Endothelial cell of umbilical vein (primary cell): ENCODE measurements around the gene HMBS. TPM values are rescaled to one million over a fixed set of nuclear protein-coding genes. Genes with fewer than 3 reads are reported as not detected.

Source experiments
- BruUV-seq: library from RNA; stranded (reverse); fragments of 400-500 nt; replicated peaks from 2 replicates; lab custom pipeline; 2021; lab: Mats Ljungman, UMichigan
- CTCF ChIA-PET: fragments of 300-600, 350-600 bp; sonication (Branson Sonifier 250); formaldehyde crosslinking; loops from one replicate; lab custom pipeline; 2021; ENCODE audit warnings: antibody characterized with exemption, inconsistent platforms; lab: Charles Lee
- POLR2A ChIA-PET: fragments of 300-600, 350-600 bp; sonication (Branson Sonifier 250); formaldehyde crosslinking; loops from one replicate; lab custom pipeline; 2021; ENCODE audit warnings: antibody characterized with exemption, inconsistent platforms; lab: Charles Lee
- DNase-seq: peaks from one replicate; pipeline ENCODE4 v3.0.0-alpha.2; 2011; ENCODE audit warnings: low read depth, low spot score
- FAIRE-seq: peaks from 2 replicates; lab custom pipeline; 2011; peaks lifted over from hg19 to GRCh38; lab: Jason Lieb, UNC
- H2AFZ ChIP-seq: 2 replicates; pipeline ENCODE4 v1.6.0; 2012; ENCODE audit warnings: low read depth, low read length, control low read depth, inconsistent platforms
- H3K27ac ChIP-seq: 2 replicates; pipeline ENCODE4 v1.5.1; 2011; ENCODE audit warnings: low read depth, mild to moderate bottlenecking, control low read depth, low read length, moderate library complexity; ENCODE audit not compliant: insufficient read depth
- H3K27me3 ChIP-seq, 2 experiments: 2 replicates each; pipeline versions ENCODE4 v1.6.0 to v1.6.1; 2011; ENCODE audit warnings: low read length in 2 of 2, mixed read lengths in 1 of 2; ENCODE audit not compliant: control insufficient read depth in 2 of 2, insufficient read depth in 2 of 2
- H3K36me3 ChIP-seq, 2 experiments: 2 replicates in 1 of 2; 3 replicates in 1 of 2; pipeline ENCODE4 v1.5.1; 2011; ENCODE audit warnings: low read length in 2 of 2, mild to moderate bottlenecking in 1 of 2, moderate library complexity in 1 of 2; ENCODE audit not compliant: control insufficient read depth in 2 of 2, insufficient read depth in 2 of 2; ENCODE audit errors: extremely low read depth in 1 of 2
- H3K4me1 ChIP-seq: 3 replicates; pipeline ENCODE4 v1.5.1; 2011; ENCODE audit warnings: mild to moderate bottlenecking, low read length; ENCODE audit not compliant: control insufficient read depth, insufficient read depth; ENCODE audit errors: extremely low read depth
- H3K4me2 ChIP-seq: 2 replicates; pipeline ENCODE4 v1.6.1; 2011; ENCODE audit warnings: low read length, control low read depth, mixed read lengths; ENCODE audit not compliant: insufficient read depth
- H3K4me3 ChIP-seq, 3 experiments: fragments of 200-600 bp in 1 of 3; sonication (generic), shearing (Covaris generic) in 1 of 3; replicated peaks in 1 of 3; 2 replicates each; pipeline ENCODE4 v1.5.1; 2011 to 2016; ENCODE audit warnings: control low read depth in 3 of 3, low read length in 3 of 3, mild to moderate bottlenecking in 2 of 3, inconsistent platforms in 1 of 3, low read depth in 1 of 3, moderate library complexity in 1 of 3; ENCODE audit not compliant: insufficient read depth in 1 of 3
- H3K79me2 ChIP-seq: 2 replicates; pipeline ENCODE4 v1.6.0; 2012; ENCODE audit warnings: low read length, inconsistent platforms; ENCODE audit not compliant: control insufficient read depth, insufficient read depth
- H3K9ac ChIP-seq: replicated peaks from 2 replicates; pipeline ENCODE3; 2011; ENCODE audit warnings: low read length, control low read depth; ENCODE audit not compliant: insufficient read depth; ENCODE audit errors: extremely low read depth
- H3K9me1 ChIP-seq: replicated peaks from 3 replicates; pipeline ENCODE4 v1.6.0; 2011; ENCODE audit warnings: mild to moderate bottlenecking, low read length; ENCODE audit not compliant: control insufficient read depth, insufficient read depth; ENCODE audit errors: extremely low read depth
- H3K9me3 ChIP-seq: replicated peaks from 2 replicates; pipeline ENCODE4 v1.5.1; 2012; ENCODE audit warnings: low read length, inconsistent platforms; ENCODE audit not compliant: control insufficient read depth, insufficient read depth
- H4K20me1 ChIP-seq: replicated peaks from 2 replicates; pipeline ENCODE3; 2011; ENCODE audit warnings: mild to moderate bottlenecking, low read length; ENCODE audit not compliant: control insufficient read depth, insufficient read depth; ENCODE audit errors: extremely low read depth
- CTCF ChIP-seq, 2 donors: IDR thresholded peaks; 1 replicate in 1 of 2; 2 replicates in 1 of 2; pipeline ENCODE4 v1.5.1; 2011; ENCODE audit warnings: low read length in 2 of 2, mild to moderate bottlenecking in 2 of 2, moderate library complexity in 2 of 2, control low read depth in 1 of 2, inconsistent platforms in 1 of 2, low read depth in 1 of 2; ENCODE audit not compliant: insufficient read depth in 1 of 2; ENCODE audit errors: extremely low read depth in 1 of 2
- EZH2 ChIP-seq: IDR thresholded peaks from 2 replicates; pipeline ENCODE4 v1.6.1; 2012; ENCODE audit warnings: borderline replicate concordance, low read depth, mild to moderate bottlenecking, moderate library complexity, low read length, inconsistent platforms; ENCODE audit not compliant: severe bottlenecking
- FOS ChIP-seq: IDR thresholded peaks from 2 replicates; pipeline ENCODE4 v1.6.1; 2011; ENCODE audit warnings: mild to moderate bottlenecking, low read length, moderate library complexity, borderline replicate concordance; ENCODE audit not compliant: insufficient read depth
- GATA2 ChIP-seq: IDR thresholded peaks from 2 replicates; pipeline ENCODE4 v1.7.0; 2011; ENCODE audit warnings: low read depth, mild to moderate bottlenecking, moderate library complexity, mixed read lengths, low read length; ENCODE audit not compliant: insufficient read length, insufficient read depth
- JUN ChIP-seq: IDR thresholded peaks from 2 replicates; pipeline ENCODE4 v1.6.1; 2011; ENCODE audit warnings: borderline replicate concordance, low read depth; ENCODE audit not compliant: insufficient read length, insufficient read depth
- MAX ChIP-seq: IDR thresholded peaks from 2 replicates; pipeline ENCODE4 v1.6.1; 2011; ENCODE audit not compliant: insufficient read depth, insufficient read length
- MYC ChIP-seq: IDR thresholded peaks from one replicate; pipeline ENCODE4 v1.6.1; 2011; ENCODE audit warnings: mild to moderate bottlenecking, low read depth, low read length
- POLR2A ChIP-seq: IDR thresholded peaks from 2 replicates; pipeline ENCODE4 v1.6.1; 2012; ENCODE audit warnings: low read depth, mild to moderate bottlenecking, control low read depth, low read length
- POLR2AphosphoS5 ChIP-seq: IDR thresholded peaks from 2 replicates; pipeline ENCODE4 v1.6.1; 2012; ENCODE audit warnings: low read depth, mild to moderate bottlenecking, control low read depth, low read length, moderate library complexity; ENCODE audit not compliant: insufficient read depth
- dilution Hi-C: fragments of 300-500 bp; cut with MboI; formaldehyde crosslinking; loops from one replicate; pipeline ENCODE4 v1.15.0; 2019; ENCODE audit warnings: low sequenced_read_pairs; ENCODE audit not compliant: extremely low pct_ligation_motif_present
- intact Hi-C: fragments of 100-400 bp; cut with micrococcal nuclease; formaldehyde crosslinking; loops from one replicate; pipeline ENCODE4 v1.10.0; 2022
- polyA plus RNA-seq, 4 experiments: library from polyadenylated mRNA; depleted of rRNA in 3 of 4; stranded (reverse) in 3 of 4; unstranded in 1 of 4; fragments of >200 nt; gene quantifications; 2 replicates each; pipeline versions ENCODE4 v1.2.1 to v1.2.3, GENCODE V29; 2011 to 2012; ENCODE audit warnings: missing spikeins in 1 of 4
- total RNA-seq: library from RNA; stranded (reverse); gene quantifications from 2 replicates; pipeline ENCODE4 v1.2.3, GENCODE V29; 2021

Gene HMBS
- total and polyA plus RNA-seq, 2 donors (not counting 3 experiments of a cell fraction or from before 2014, with no cell fraction given), result 13.5 to 24.8 TPM

GRCh38 chr11:119046489-119046888, 38.2 kb upstream of the HMBS start:
- peaks cover 18 to 52% of the 10 kb centered on the region in 2 experiments for H3K36me3 ChIP-seq
- no peak overlapping the region for H3K4me3 ChIP-seq
- DNase-seq (no peak), FAIRE-seq (no peak)
- intact Hi-C loops (no loop called here), dilution Hi-C loops (no loop called here)
- H3K9me1 ChIP-seq, result no peaks in the 10 kb centered on the region
- H3K27ac ChIP-seq, result no peak overlapping the region
- no peak for TF ChIP-seq JUN
- TF ChIP-seq MYC, result no peak
- TF ChIP-seq MAX, result no peak
- TF ChIP-seq FOS, result no peak
- no peak for TF ChIP-seq POLR2A
- no peak for TF ChIP-seq GATA2
- no peak for TF ChIP-seq POLR2AphosphoS5
- TF ChIP-seq EZH2, result no peak
- no peak for TF ChIP-seq CTCF (IDR thresholded peaks at IDR 0.05; ENCODE audit: extremely low read depth in 1 of 2, insufficient read depth in 1 of 2, low read depth in 1 of 2, low read length in 2 of 2)
- no peak overlapping the region for H2AFZ ChIP-seq
- H4K20me1 ChIP-seq, result no peaks in the 10 kb centered on the region
- ChIA-PET POLR2A (no interaction called here), CTCF (interaction anchor here (1.1 kb wide), 1 partner anchor 11 kb away, joined by 3 read pairs; no protein-coding TSS in a partner anchor)
- no peak overlapping the region for H3K9ac ChIP-seq
- BruUV-seq, result no TSS peak
- no peaks in the 10 kb centered on the region for H3K4me1 ChIP-seq
- no peak overlapping the region for H3K4me2 ChIP-seq
- no peaks in the 10 kb centered on the region for H3K79me2 ChIP-seq
- no peaks in the 10 kb centered on the region for H3K9me3 ChIP-seq
- H3K27me3 ChIP-seq, result no peaks in the 10 kb centered on the region
